Skeletal muscle satellite cell (primary cell): ENCODE measurements around the gene ZBTB20.

Experiments
- H3K27me3 ChIP-seq: 2 replicates; pipeline ENCODE4 v1.7.0; 2013; ENCODE audit warnings: low read length; ENCODE audit not compliant: control insufficient read depth, insufficient read depth
- H3K36me3 ChIP-seq: 2 replicates; pipeline ENCODE4 v1.7.0; 2013; ENCODE audit warnings: mild to moderate bottlenecking, control low read depth, low read length; ENCODE audit not compliant: insufficient read depth
- H3K4me1 ChIP-seq: 2 replicates; pipeline ENCODE4 v1.7.0; 2013; ENCODE audit warnings: low read length; ENCODE audit not compliant: control insufficient read depth, insufficient read depth
- H3K4me2 ChIP-seq: 2 replicates; pipeline ENCODE4 v1.7.0; 2013; ENCODE audit warnings: mild to moderate bottlenecking, low read length
- H3K4me3 ChIP-seq: 2 replicates; pipeline ENCODE4 v1.7.0; 2013; ENCODE audit warnings: low read length
- H3K9ac ChIP-seq: 2 replicates; pipeline ENCODE4 v1.7.0; 2013; ENCODE audit warnings: mild to moderate bottlenecking, low read depth, low read length, moderate library complexity
- H3K9me3 ChIP-seq: replicated peaks from 2 replicates; pipeline ENCODE4 v1.7.0; 2013; ENCODE audit warnings: mild to moderate bottlenecking, control low read depth, low read length

Gene ZBTB20

DNA sequence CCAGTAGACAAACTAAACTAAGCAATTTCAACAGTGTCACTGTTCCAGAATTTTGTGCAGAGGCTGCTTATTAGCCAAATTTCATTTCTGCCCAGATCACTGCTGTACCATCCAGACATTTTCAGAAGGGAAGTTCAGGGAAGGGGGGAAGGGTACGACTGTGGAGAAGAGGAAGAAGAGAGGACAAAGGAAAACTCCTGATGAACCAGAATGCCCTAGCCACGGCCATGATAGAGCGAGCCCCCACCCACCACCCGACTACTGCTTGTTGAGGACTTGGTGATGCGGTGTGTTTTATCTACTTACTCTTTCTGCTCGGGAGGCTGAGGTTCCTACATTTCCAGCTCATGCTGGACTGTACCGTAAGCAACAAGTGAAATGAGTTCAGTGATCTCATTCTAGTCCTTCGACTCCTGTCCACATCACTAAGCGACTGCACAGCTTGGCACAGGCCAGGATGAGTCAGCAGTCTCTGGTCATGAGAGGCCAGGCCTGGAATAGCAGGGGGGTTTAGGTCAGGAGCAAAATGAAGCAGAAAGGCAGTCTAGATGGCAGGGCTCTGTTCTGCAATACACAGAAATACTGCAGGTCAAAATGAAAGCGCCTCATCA is 522.4 kb downstream of the ZBTB20 start:
- H3K27me3 ChIP-seq, result no peaks in the 10 kb centered on the region
- H3K4me2 ChIP-seq, result peak overlapping the region; percentile 85
- H3K9me3 ChIP-seq, result no peaks in the 10 kb centered on the region
- peaks cover 48% of the 10 kb centered on the region for H3K4me1 ChIP-seq
- peak overlapping the region; percentile 70 for H3K4me3 ChIP-seq
- peak overlapping the region; percentile 93 for H3K9ac ChIP-seq
- H3K36me3 ChIP-seq, result no peaks in the 10 kb centered on the region

- Histone ChIP-seq H3K9ac (peak overlapping the region; percentile 93), H3K27me3 (no peaks in the 10 kb centered on the region), H3K4me3 (peak overlapping the region; percentile 70), H3K9me3 (no peaks in the 10 kb centered on the region), H3K4me2 (peak overlapping the region; percentile 85), H3K36me3 (no peaks in the 10 kb centered on the region), H3K4me1 (peaks cover 48% of the 10 kb centered on the region)
Observed at GRCh38 chr3:114624047-114624445, 523.0 kb downstream of the ZBTB20 start.

DNA sequence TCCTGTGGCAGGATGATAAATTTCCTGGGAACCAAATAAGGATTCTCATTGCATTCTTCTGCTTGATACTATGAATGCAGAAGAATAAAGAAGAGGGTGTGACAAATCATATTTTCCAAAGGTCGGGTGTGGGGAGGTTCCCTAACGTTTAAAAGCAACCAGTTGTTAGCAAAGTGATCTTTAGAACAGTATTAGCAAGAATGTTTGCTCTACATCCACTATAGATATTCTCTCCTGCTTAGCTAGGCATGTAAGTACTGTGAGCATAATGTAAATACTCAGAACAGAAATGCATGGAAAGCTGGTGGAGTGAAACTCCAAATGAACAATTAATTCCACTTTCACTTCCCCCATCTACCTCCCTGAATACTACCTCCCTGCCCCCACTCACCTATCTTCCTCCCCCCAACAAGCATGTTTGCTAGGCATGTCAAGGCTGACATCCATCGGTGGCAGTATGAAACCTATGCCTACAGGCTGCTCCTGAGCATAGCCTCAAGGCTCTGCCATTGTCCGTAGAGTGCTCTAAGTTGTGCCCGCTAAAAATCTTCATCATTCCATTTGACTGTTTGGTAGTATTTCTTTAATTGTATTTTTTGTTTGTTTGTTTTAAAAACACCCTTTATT is 523.6 kb downstream of the ZBTB20 start:
- no peaks in the 10 kb centered on the region for H3K36me3 ChIP-seq
- H3K4me2 ChIP-seq, result peak overlapping the region; percentile 85
- H3K9ac ChIP-seq, result peak overlapping the region; percentile 93
- H3K27me3 ChIP-seq, result no peaks in the 10 kb centered on the region
- no peaks in the 10 kb centered on the region for H3K9me3 ChIP-seq
- H3K4me1 ChIP-seq, result peaks cover 48% of the 10 kb centered on the region
- H3K4me3 ChIP-seq, result peak overlapping the region; percentile 70

- Histone ChIP-seq H3K4me1 (peaks cover 34% of the 10 kb centered on the region), H3K27me3 (no peaks in the 10 kb centered on the region), H3K4me3 (no peak overlapping the region), H3K36me3 (no peaks in the 10 kb centered on the region), H3K9ac (no peak overlapping the region), H3K4me2 (peak overlapping the region; percentile 85), H3K9me3 (no peaks in the 10 kb centered on the region)
Observed at GRCh38 chr3:114622001-114622400, 525.1 kb downstream of the ZBTB20 start.

DNA sequence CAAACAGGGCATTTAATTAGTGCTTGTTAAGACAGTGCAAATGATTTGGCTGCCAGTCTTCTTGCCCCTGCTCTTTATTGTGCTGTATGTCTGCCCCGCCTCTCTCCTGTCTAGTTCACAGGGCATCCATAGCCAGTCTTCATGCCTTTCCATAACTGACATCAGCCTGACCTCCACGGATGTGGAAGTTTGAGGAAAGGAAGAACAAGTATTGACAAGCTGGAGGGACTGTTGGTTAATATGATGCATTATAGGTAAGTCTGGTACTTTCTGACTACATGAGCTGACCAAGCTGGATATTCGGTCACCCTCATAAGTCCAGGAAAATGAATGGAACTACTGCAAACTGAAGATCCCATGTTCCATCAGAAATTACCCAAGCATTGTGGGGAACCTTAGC is 527.3 kb downstream of the ZBTB20 start:
- Histone ChIP-seq H3K9me3 (no peaks in the 10 kb centered on the region), H3K4me2 (no peak overlapping the region), H3K4me1 (peaks cover 18% of the 10 kb centered on the region), H3K4me3 (no peak overlapping the region), H3K27me3 (no peaks in the 10 kb centered on the region), H3K9ac (no peak overlapping the region), H3K36me3 (no peaks in the 10 kb centered on the region)

GRCh38 chr3:114615523-114616085 is 531.5 kb downstream of the ZBTB20 start:
- no peaks in the 10 kb centered on the region for H3K36me3 ChIP-seq
- no peaks in the 10 kb centered on the region for H3K9me3 ChIP-seq
- no peak overlapping the region for H3K4me3 ChIP-seq
- no peaks in the 10 kb centered on the region for H3K4me1 ChIP-seq
- no peaks in the 10 kb centered on the region for H3K27me3 ChIP-seq
- no peak overlapping the region for H3K4me2 ChIP-seq
- H3K9ac ChIP-seq, result no peak overlapping the region

DNA sequence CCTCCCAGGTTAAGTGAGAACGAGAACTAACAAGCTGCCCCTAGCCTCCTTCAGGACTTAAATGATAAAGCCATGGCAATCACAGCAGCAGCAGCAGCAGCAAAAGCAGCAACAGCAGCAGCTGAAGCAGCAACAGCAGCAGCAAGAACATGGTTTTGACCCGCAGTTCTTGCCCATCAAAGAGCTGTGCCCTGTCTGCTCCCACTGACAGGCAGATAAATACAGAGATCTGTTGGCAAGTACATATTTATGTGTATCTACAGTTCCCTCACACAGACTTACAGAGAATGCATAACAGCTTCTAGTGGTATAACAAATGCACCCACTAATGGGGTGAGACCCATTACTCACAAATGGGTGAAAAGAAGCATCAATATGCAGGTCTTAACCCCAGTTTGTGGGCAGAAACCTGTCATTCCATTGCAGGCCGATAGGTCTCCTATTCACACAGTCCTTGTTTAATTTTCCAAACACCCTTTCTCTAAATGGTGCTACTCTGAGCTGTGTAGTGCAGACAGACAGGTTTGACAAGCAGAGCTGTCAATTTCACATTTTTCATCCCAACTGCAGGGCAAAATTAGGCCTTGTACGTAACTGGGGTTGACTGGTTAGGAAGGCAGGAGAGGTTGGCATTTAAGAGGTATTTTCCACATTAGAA is 537.0 kb downstream of the ZBTB20 start:
- Histone ChIP-seq H3K4me2 (no peak overlapping the region), H3K4me1 (peaks cover 32% of the 10 kb centered on the region), H3K4me3 (no peak overlapping the region), H3K36me3 (no peaks in the 10 kb centered on the region), H3K9me3 (no peaks in the 10 kb centered on the region), H3K27me3 (no peaks in the 10 kb centered on the region), H3K9ac (peak overlapping the region; percentile 31)

GRCh38 chr3:114608293-114608692 is 538.8 kb downstream of the ZBTB20 start:
- peak overlapping the region; percentile 76 for H3K9ac ChIP-seq
- H3K4me3 ChIP-seq, result no peak overlapping the region
- no peaks in the 10 kb centered on the region for H3K9me3 ChIP-seq
- no peaks in the 10 kb centered on the region for H3K36me3 ChIP-seq
- peak overlapping the region; percentile 58 for H3K4me2 ChIP-seq
- peaks cover 32% of the 10 kb centered on the region for H3K4me1 ChIP-seq
- H3K27me3 ChIP-seq, result no peaks in the 10 kb centered on the region

DNA sequence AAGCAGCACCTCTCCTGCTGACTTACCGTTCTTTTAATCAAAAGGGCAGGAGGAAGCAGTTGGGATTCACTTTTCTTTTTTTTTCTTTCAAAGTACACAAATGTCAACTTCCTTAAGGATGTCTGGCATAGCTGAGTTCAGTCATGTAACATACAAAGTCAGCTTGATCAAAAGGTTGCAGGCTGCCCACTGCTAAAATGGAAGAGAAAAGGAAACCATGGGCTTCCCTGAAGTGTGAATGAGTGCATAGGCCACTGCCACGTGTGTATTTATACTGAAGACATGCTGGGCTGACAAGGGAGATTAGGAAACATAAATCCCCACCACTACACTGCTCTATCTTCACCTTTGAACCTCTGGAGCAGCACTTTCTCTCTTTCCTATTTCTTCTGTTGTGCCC is 540.8 kb downstream of the ZBTB20 start:
- Histone ChIP-seq H3K27me3 (no peaks in the 10 kb centered on the region), H3K4me1 (peaks cover 32% of the 10 kb centered on the region), H3K36me3 (no peaks in the 10 kb centered on the region), H3K9ac (no peak overlapping the region), H3K9me3 (no peaks in the 10 kb centered on the region), H3K4me2 (no peak overlapping the region), H3K4me3 (no peak overlapping the region)

DNA sequence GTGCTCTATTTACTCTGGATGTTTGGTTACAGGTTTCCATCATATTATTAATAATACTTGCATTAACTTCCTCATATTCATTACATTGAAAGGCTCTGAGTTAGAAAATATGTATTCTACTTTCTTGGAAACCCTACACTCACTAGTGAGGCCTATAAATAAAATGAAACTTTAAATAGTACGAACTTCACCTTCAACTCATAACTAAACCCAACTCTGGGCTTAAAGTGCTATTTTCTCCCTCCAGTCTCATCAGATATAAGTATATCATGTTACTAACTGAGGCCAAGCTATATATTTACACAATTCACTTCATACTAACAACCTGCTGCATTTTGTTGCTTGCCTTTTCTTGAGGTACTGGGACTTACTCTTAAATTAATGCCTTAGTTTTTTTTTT is 546.5 kb downstream of the ZBTB20 start:
- no peak overlapping the region for H3K4me2 ChIP-seq
- no peaks in the 10 kb centered on the region for H3K27me3 ChIP-seq
- H3K36me3 ChIP-seq, result no peaks in the 10 kb centered on the region
- no peaks in the 10 kb centered on the region for H3K4me1 ChIP-seq
- H3K4me3 ChIP-seq, result no peak overlapping the region
- no peak overlapping the region for H3K9ac ChIP-seq
- H3K9me3 ChIP-seq, result no peaks in the 10 kb centered on the region

DNA sequence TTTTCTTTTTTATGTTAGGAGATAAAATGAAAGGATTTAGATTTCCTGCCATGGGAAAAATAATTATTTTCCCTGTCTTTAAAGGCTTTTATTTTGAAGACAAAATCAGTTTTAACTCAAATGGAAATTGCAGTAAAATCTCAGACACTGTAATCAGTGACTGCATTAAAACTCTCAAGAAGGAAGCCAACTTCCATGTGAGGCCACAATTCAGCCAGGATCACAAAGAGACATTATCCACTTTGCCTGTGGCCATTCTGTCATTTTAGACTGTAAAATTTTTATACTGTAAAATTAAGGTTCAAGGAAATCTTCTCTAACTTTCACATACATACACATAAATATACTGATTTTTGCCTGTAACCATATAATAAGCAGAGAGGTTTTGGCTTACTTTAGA is 549.2 kb downstream of the ZBTB20 start:
- no peak overlapping the region for H3K4me3 ChIP-seq
- no peak overlapping the region for H3K9ac ChIP-seq
- H3K36me3 ChIP-seq, result no peaks in the 10 kb centered on the region

More for the DNA sequence above, 549.2 kb downstream of the ZBTB20 start:
- no peaks in the 10 kb centered on the region for H3K9me3 ChIP-seq
- no peaks in the 10 kb centered on the region for H3K4me1 ChIP-seq
- H3K4me2 ChIP-seq, result no peak overlapping the region
- H3K27me3 ChIP-seq, result no peaks in the 10 kb centered on the region
